ENCODE data around the gene FIBCD1.

FIBCD1 gene

GRCh38 chr9:130935648-130936271 is 3.3 kb downstream of the FIBCD1 start:
- DNase-seq, result no peak

- DNase-seq, result no peak
Measured at GRCh38 chr9:130934702-130935647, 4.1 kb downstream of the FIBCD1 start.

GRCh38 chr9:130934246-130934645 is 4.8 kb downstream of the FIBCD1 start:
- no peak for DNase-seq

GRCh38 chr9:130933114-130934046 is 5.7 kb downstream of the FIBCD1 start:
- DNase-seq, result no peak

GRCh38 chr9:130932255-130933079 is 6.6 kb downstream of the FIBCD1 start:
- DNase-seq, result no peak

- DNase-seq, result no peak
Measured at GRCh38 chr9:130931508-130932254, 7.4 kb downstream of the FIBCD1 start.

GRCh38 chr9:130930804-130931349 is 8.2 kb downstream of the FIBCD1 start:
- no peak for DNase-seq

- DNase-seq, result no peak
Measured at GRCh38 chr9:130930132-130930803, 8.8 kb downstream of the FIBCD1 start.

GRCh38 chr9:130929571-130930038 is 9.4 kb downstream of the FIBCD1 start:
- DNase-seq, result no peak

- peak; percentile 72 to 83 for DNase-seq
Measured at GRCh38 chr9:130927995-130928900, 10.8 kb downstream of the FIBCD1 start.

- peak in 1 of 2 experiments; percentile 14 for DNase-seq
Measured at GRCh38 chr9:130927338-130927737, 11.7 kb downstream of the FIBCD1 start.

GRCh38 chr9:130925050-130925678 is 13.9 kb downstream of the FIBCD1 start:
- no peak for DNase-seq

- DNase-seq, result no peak
Measured at GRCh38 chr9:130924448-130924788, 14.6 kb downstream of the FIBCD1 start.

- no peak for DNase-seq
Measured at GRCh38 chr9:130923611-130924447, 15.2 kb downstream of the FIBCD1 start.

- no peak for DNase-seq
Measured at GRCh38 chr9:130922893-130923610, 16.0 kb downstream of the FIBCD1 start.

- DNase-seq, result no peak
Measured at GRCh38 chr9:130921989-130922892, 16.8 kb downstream of the FIBCD1 start.

All from NCI-H2081 (cell line).